ENCODE results near the gene KLF16. TPM values are rescaled to one million over a fixed set of nuclear protein-coding genes. Genes with fewer than 3 reads are reported as not detected.
A peak's percentile ranks its signal among the peaks of the same experiment; 100 is the strongest.

Gene KLF16
- total RNA-seq, 4 donors from 2014 or later, result 4.0 to 19.5 (median 6.7) TPM

DNA sequence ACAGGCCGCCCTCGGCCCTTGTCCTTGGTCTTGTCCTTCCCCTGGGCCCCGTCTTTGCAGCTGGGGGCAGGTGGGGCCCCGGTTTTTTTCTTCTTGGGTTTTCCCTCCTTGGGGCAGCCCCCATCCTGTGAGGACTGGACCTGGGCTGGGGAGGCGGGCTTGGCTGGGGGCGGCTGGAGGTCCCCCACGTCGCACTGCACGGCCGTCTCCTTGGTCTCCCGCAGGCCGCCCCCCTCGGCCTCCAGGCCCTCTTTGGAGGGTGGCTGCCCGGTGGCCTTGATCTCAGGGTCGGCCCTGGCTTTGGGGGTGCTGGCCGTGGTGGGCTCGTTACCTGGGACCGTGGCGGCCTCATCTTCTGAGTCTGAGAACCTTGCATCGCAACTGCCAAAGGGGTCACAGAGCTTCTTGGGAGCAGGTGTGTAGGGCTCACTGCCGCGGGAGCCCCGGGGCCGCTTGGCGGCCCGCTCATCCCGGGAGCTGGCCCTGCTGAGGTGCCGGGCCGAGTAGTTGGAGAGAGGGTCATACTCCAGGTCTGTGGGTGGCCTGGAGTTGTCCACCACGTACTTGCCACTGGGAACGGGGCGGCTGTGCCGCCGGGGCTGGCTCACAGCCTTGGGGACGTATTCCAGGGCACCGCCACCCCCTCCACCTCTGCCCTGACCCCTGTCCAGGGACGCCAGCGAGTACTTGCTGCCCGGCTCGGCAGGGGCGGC, 35.7 kb downstream of the KLF16 start:
- TF ChIP-seq, protein P1, sequence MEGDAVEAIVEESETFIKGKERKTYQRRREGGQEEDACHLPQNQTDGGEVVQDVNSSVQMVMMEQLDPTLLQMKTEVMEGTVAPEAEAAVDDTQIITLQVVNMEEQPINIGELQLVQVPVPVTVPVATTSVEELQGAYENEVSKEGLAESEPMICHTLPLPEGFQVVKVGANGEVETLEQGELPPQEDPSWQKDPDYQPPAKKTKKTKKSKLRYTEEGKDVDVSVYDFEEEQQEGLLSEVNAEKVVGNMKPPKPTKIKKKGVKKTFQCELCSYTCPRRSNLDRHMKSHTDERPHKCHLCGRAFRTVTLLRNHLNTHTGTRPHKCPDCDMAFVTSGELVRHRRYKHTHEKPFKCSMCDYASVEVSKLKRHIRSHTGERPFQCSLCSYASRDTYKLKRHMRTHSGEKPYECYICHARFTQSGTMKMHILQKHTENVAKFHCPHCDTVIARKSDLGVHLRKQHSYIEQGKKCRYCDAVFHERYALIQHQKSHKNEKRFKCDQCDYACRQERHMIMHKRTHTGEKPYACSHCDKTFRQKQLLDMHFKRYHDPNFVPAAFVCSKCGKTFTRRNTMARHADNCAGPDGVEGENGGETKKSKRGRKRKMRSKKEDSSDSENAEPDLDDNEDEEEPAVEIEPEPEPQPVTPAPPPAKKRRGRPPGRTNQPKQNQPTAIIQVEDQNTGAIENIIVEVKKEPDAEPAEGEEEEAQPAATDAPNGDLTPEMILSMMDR (IDR thresholded peaks at IDR 0.05), result no peak
- ATAC-seq (ENCODE audit: low FRiP score), result no peak

DNA sequence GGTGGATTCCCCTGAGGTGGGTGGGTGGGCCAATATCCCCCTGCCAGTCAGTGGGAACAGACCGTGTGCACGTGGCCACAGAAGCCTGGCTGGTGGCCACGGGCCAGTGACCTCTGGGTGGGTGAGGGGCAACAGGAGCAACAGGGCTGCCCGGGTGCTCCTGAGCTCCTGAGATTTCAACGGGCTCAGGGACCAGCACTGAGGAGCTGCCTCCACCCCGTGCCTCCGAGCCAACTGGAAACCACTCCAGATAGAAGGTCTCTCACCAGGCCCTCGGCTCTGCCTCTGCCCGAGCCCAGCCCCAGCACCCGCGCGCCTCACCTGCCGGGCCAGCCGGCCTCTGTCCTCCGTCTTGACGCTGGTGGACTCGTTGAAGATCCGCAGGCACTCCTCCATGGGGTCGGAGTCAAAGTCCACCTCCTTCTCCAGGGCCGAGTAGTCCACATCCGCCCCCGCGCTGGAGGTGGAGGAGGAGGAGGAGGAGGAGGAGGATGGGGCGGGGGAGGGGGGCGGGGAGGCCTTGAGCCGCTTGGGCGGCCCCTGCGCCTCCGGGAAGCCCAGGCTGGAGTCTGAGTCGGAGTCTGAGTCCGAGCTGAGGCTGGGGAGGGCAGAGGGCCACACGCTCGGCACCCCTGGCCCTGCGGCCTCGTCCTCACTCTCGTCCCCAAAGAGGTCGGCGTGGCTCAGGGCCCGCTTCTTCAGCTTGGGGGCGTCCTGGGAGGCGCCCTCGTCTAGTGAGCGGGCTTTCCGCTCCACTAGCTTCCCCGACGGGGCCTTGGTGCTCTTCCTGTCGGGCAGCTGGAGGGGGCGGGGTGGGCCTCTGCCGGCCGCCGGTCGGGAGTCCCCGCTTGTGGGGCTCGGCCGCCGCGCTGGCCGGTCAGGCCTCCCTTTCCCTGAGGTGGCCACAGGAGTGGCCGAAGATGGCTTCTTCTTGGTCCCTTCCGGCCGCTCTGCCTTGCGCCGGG, 36.5 kb downstream of the KLF16 start:
- TF ChIP-seq, protein P1 (IDR thresholded peaks at IDR 0.05), result no peak
- no peak for DNase-seq (ENCODE audit: low spot score)
- ATAC-seq (ENCODE audit: low FRiP score), result peak; percentile 22

More for the DNA sequence above, 35.7 kb downstream of the KLF16 start:
- DNase-seq (ENCODE audit: low spot score), result no peak

DNA sequence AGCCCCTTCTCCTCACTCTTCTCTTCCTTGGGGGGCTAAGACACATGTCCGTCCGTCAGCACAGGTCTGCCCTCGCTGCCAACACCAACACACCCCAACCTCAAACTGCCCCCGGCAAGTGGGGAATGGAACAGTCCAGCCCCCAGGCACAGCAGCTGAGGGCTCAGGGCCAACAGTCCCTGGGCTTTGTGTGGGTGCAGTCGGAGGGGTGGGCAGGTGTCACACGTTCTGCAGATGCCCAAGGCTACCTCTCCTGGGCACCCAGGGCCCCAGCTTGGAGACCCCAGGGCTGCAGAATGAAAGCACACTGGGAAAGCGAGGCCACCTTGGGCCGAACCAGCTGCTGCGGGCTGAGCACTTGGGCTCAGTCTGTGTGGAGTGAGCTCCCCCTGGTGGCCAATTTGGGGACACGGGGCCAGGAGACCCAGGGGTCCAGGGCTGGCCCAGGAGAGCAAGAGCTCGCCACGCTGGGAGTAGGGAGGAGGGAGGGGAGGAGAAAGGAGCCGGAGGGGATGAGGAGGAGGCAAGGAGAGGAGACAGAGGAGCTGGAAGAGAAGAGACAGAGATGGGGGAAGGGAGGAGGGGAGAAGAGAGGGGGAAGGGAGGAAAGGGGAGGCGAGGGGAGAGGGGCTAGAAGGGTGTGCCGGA, 37.3 kb downstream of the KLF16 start:
- peak; percentile 83 for DNase-seq (ENCODE audit: low spot score)
- peak; percentile 70 for ATAC-seq (ENCODE audit: low FRiP score)
- TF ChIP-seq, protein P1 (IDR thresholded peaks at IDR 0.05), result peak in 2 of 3 donors; percentile 8 to 69

DNA sequence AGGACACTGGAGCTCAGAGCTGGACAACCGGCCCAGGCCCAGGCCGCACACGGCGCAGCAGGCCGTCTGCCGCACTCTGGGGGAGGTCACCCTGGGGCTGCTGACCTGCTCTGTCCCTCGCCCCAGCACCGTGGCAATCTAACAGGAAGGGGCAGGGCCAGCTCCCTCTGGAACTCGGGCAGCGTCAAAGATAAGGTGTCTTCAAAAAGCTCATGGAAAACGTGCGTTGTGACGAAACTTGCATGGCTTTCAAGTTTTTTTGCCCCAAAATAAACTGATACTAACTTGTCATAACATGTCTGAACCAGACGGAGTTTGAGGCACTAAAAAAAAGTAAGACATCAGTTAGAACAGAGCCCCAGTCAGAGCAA, 39.1 kb downstream of the KLF16 start:
- DNase-seq (ENCODE audit: low spot score) (no peak), ATAC-seq (ENCODE audit: low FRiP score) (no peak)
- TF ChIP-seq, protein P1 (IDR thresholded peaks at IDR 0.05), result no peak

DNA sequence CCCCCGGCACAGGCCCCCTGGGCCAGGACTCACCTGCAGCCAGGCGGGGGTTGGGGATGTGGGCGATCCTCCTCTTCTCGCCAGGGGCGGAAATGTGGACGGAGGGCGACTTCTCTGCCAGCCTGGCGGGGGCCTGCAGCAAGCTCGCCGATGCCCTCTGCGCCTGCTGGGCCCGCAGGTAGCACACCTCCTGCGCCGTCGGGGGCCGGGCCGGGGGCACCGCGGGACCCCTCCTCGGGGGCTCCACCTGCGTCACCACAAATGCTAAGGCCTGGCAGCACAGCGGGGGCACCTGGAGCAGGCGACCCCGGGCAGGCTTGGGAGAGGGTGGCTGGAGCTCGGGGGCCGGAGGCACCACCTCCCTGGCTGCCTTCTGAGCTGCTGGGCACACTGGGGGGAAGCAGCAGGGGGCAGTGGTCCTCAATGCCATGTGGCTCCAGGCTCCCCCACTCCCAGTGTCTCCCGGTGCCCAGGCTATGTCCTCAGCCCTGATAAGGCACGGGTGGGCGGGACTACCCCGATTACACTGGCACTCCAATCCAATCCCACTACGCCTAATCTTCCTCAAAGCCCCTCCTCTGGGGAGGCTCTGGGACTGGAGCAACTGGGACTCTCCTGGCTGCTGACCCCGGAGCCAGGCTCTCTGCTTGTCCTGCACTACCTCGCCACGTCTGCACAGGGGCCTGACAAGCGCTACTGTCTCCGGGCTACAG, 39.7 kb downstream of the KLF16 start:
- DNase-seq (ENCODE audit: low spot score), result no peak
- no peak for ATAC-seq (ENCODE audit: low FRiP score)
- TF ChIP-seq, protein P1 (IDR thresholded peaks at IDR 0.05), result no peak

DNA sequence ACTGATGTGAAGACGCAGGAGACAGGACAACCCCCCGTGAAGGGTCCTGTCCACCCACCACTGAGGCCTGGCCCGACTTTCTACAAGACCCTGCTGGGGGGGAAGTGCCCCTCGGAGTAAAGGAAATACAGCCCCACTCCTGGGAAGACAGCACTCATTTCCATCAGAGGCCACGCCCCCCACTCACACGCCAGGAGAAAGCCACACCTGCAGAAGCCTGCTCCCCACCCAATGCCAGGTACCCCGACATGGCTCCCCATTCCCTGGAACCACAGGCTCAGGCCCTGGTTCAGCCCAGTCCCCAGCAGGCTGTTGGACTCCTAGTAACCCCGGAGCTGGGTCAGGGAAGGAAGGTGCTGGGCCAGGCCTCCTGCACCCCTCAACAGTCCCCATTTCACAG, 40.4 kb downstream of the KLF16 start:
- ATAC-seq (ENCODE audit: low FRiP score), result no peak
- no peak for DNase-seq (ENCODE audit: low spot score)
- TF ChIP-seq, protein P1 (IDR thresholded peaks at IDR 0.05), result no peak

All from omental fat pad (tissue), 4 donors.